ENCODE results near the gene ZBTB32.
"Not testable (repeated sequence)": the region's sequence is repeated elsewhere in the genome, so short reads cannot be mapped to it uniquely, and the experiment has no call there.

Gene ZBTB32, protein sequence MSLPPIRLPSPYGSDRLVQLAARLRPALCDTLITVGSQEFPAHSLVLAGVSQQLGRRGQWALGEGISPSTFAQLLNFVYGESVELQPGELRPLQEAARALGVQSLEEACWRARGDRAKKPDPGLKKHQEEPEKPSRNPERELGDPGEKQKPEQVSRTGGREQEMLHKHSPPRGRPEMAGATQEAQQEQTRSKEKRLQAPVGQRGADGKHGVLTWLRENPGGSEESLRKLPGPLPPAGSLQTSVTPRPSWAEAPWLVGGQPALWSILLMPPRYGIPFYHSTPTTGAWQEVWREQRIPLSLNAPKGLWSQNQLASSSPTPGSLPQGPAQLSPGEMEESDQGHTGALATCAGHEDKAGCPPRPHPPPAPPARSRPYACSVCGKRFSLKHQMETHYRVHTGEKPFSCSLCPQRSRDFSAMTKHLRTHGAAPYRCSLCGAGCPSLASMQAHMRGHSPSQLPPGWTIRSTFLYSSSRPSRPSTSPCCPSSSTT

DNA sequence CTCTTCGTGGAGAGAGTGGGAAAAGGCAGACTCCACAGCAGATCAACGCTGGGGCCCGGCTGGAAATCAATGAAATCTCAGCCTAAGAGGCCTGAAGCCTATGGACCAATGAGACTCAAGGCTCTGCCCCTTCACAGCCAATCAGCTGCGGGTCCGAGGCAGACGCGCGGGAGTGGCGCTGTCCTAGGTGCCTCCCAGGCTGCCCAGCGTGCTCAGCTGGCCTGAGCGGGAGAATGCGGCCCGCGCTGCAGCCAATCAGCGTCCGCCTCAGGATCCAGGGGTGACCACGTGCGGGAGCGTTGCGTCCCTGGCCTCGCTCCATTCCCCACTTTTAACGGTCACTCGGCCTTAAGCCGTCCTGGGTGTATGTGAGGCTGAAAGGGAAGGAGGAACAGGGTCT lies at the start of gene ZBTB32:
Gene ZBTB32 (plus strand): TSS at position 341 of the 400 bp plus-strand sequence. CDS start 10,069 bp downstream, outside the sequence.
- TF ChIP-seq, protein P1, sequence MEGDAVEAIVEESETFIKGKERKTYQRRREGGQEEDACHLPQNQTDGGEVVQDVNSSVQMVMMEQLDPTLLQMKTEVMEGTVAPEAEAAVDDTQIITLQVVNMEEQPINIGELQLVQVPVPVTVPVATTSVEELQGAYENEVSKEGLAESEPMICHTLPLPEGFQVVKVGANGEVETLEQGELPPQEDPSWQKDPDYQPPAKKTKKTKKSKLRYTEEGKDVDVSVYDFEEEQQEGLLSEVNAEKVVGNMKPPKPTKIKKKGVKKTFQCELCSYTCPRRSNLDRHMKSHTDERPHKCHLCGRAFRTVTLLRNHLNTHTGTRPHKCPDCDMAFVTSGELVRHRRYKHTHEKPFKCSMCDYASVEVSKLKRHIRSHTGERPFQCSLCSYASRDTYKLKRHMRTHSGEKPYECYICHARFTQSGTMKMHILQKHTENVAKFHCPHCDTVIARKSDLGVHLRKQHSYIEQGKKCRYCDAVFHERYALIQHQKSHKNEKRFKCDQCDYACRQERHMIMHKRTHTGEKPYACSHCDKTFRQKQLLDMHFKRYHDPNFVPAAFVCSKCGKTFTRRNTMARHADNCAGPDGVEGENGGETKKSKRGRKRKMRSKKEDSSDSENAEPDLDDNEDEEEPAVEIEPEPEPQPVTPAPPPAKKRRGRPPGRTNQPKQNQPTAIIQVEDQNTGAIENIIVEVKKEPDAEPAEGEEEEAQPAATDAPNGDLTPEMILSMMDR (conservative IDR thresholded peaks at IDR 0.05; ENCODE audit: control insufficient read depth, insufficient read depth, low read depth, low read length), result no peak
- DNase-seq (ENCODE audit: low read depth), result peak; percentile 69

DNA sequence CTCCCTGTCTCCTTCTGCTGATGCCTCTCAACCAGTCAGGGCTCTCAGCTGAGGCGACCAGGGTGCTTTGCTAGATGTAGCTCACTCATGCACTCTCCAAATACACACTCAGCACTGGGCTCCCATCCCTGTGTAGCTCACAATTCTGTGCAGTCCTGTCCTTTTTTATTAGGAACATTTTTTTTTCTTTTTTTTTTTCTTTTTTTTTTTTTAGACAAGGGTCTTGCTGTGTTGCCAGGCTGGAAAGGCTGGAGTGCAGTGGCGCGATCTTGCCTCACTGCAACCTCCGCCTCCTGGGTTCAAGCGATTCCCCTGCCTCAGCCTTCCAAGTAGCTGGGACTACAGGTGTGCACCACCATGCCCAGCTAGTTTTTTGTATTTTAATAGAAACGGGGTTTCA lies 49.5 kb upstream of the ZBTB32 start:
- DNase-seq (ENCODE audit: low read depth); H3K4me3 ChIP-seq (ENCODE audit: control insufficient read depth, low read depth, low read length): not testable (repeated sequence)

More for the DNA sequence above, at the start of gene ZBTB32:
- H3K4me3 ChIP-seq (ENCODE audit: control insufficient read depth, low read depth, low read length), result no peak within 1 kb of the TSS

DNA sequence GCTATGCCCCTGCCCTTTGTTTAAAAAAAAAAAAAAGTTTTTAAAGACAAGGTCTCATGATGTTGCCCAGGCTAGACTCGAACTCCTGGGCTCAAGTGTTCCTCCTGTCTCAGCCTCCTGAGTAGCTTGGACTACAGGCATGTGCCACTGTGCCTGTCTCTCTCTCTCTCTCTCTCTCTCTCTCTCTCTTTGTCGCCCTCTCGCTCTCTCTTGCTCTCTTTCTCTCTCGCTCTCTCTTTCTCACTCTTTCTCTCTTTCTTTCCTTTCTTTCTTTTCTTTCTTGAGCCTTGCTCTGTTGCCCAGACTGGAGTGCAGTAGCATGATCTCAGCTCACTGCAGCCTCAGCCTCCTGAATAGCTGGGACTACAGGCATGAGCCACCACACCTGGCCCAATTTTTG lies 48.8 kb upstream of the ZBTB32 start:
- no peak overlapping the region for H3K4me3 ChIP-seq (ENCODE audit: control insufficient read depth, low read depth, low read length)
- TF ChIP-seq, protein P1 (conservative IDR thresholded peaks at IDR 0.05; ENCODE audit: control insufficient read depth, insufficient read depth, low read depth, low read length), result no peak
- DNase-seq (ENCODE audit: low read depth), result no peak

DNA sequence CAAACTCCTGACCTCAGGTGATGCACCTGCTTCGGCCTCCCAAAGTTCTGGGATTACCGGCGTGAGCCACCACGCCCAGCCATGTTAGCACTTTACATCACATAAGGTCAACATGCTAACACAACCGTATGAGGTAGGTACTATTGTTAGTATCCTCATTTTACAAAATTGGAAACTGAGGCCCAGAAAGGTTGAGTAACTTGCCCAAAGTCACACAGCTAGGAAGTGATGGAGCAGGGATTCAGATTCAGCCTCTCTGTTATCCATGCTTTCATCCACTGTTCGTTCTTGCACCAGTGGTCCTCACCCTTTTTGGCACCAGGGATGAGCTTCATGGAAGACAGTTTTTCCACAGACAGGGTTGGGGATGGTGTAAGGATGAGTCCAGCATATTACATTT lies 47.7 kb upstream of the ZBTB32 start:
- TF ChIP-seq, protein P1 (conservative IDR thresholded peaks at IDR 0.05; ENCODE audit: control insufficient read depth, insufficient read depth, low read depth, low read length), result no peak
- H3K4me3 ChIP-seq (ENCODE audit: control insufficient read depth, low read depth, low read length), result no peak overlapping the region
- no peak for DNase-seq (ENCODE audit: low read depth)

DNA sequence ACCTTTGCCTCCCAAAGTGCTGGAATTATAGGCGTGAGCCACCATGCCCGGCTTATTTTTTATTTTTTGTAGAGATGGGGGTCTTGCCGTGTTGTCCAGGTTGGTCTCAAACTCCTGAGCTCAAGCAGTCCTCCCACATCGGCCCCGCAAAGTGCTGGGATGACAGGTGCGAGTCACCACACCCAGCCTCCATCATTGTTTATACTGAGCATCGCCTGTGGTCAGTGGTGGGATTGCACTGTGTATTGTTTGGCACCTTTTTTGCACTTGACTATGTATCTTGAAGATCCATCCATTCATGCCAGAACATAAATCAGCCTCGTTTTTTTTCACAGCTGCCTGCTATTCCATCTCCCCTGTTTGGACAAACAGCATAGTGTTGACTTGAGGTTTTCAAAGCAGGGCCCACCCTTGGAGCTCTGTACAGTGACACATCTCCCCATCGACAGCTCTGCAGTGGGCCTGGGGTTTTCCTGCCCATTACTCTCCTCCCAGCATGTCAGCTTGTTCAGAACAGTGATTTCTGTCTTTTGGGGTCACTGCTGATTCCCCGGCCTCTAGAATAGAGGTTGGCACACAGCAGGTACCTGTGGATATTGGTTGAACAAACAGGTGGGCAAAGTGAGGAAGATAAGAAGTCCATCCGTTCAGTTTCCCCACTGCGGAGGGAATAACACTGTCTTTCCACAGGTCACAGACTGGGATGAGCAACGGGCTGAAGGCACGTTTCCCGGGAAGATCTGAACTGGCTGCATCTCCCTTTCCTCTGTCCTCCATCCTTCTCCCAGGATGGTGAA lies 46.3 kb upstream of the ZBTB32 start:
- peak; percentile 13 for DNase-seq (ENCODE audit: low read depth)

DNA sequence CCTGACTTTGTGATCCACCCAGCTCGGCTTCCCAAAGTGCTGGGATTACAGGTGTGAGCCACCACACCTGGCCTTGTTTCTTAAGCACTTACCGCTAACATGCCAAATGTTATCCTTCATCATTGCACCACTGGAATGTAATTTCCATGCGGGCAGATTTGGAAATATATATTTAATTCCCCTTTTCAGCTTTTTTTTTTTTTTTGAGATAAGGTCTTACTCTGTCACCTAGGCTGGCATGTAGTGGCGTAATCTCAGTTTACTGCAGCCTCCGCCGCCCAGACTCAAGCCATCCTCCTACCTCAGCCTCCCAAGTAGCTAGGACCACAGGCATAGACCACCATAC lies 42.4 kb upstream of the ZBTB32 start:
- no peak for DNase-seq (ENCODE audit: low read depth)
- H3K4me3 ChIP-seq (ENCODE audit: control insufficient read depth, low read depth, low read length), result no peak overlapping the region
- TF ChIP-seq, protein P1 (conservative IDR thresholded peaks at IDR 0.05; ENCODE audit: control insufficient read depth, insufficient read depth, low read depth, low read length), result no peak

More for the DNA sequence above, 46.3 kb upstream of the ZBTB32 start:
- TF ChIP-seq, protein P1 (conservative IDR thresholded peaks at IDR 0.05; ENCODE audit: control insufficient read depth, insufficient read depth, low read depth, low read length), result peak; percentile 3
- H3K4me3 ChIP-seq (ENCODE audit: control insufficient read depth, low read depth, low read length), result no peak overlapping the region

DNA sequence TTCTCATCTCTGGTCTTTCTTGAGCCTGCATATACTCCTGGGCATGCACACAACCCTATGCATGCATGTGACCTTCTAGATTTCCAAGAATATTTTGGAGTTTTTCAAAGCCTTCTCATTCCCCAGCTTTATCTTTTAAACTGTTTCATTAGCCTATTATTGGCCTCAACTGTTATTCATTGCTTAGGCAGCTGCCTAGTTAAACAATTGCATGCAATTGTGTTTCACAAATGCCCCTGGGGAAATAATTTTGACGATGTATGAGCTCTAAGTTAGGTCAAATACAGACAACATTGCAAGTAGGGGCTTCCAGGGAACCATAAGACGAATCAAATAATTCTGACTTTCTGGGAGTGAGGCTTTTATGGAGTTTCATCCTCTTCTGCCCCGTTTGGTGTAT lies 40.4 kb upstream of the ZBTB32 start:
- DNase-seq (ENCODE audit: low read depth), result no peak
- TF ChIP-seq, protein P1 (conservative IDR thresholded peaks at IDR 0.05; ENCODE audit: control insufficient read depth, insufficient read depth, low read depth, low read length), result no peak
- H3K4me3 ChIP-seq (ENCODE audit: control insufficient read depth, low read depth, low read length), result no peak overlapping the region

All from fibroblast of mammary gland (primary cell).